Retinal pigment epithelial cell (primary cell): ENCODE data around the gene LAMTOR5.

ENCODE experiments used
- DNase-seq: peaks from one replicate; pipeline ENCODE4 v3.0.0-alpha.2; 2010; ENCODE audit warnings: low read depth
- H3K4me3 ChIP-seq: 2 replicates; pipeline ENCODE4 v1.5.1; 2011; ENCODE audit warnings: mild to moderate bottlenecking, low read length, control low read depth, moderate library complexity
- TF ChIP-seq, protein P1 (sequence below): conservative IDR thresholded peaks from 2 replicates; pipeline ENCODE4 v1.5.1; 2011; ENCODE audit warnings: low read depth, low read length, control low read depth, inconsistent platforms

The LAMTOR5 gene

GRCh38 chr1:110436635-110437034 is 29.1 kb upstream of the LAMTOR5 start:
- no peak for DNase-seq
- TF ChIP-seq, protein P1, sequence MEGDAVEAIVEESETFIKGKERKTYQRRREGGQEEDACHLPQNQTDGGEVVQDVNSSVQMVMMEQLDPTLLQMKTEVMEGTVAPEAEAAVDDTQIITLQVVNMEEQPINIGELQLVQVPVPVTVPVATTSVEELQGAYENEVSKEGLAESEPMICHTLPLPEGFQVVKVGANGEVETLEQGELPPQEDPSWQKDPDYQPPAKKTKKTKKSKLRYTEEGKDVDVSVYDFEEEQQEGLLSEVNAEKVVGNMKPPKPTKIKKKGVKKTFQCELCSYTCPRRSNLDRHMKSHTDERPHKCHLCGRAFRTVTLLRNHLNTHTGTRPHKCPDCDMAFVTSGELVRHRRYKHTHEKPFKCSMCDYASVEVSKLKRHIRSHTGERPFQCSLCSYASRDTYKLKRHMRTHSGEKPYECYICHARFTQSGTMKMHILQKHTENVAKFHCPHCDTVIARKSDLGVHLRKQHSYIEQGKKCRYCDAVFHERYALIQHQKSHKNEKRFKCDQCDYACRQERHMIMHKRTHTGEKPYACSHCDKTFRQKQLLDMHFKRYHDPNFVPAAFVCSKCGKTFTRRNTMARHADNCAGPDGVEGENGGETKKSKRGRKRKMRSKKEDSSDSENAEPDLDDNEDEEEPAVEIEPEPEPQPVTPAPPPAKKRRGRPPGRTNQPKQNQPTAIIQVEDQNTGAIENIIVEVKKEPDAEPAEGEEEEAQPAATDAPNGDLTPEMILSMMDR, result no peak
- no peak overlapping the region for H3K4me3 ChIP-seq

- TF ChIP-seq, protein P1, result no peak
- no peak for DNase-seq
- H3K4me3 ChIP-seq, result no peak overlapping the region
Measured at GRCh38 chr1:110434946-110435345, 27.5 kb upstream of the LAMTOR5 start.

DNA sequence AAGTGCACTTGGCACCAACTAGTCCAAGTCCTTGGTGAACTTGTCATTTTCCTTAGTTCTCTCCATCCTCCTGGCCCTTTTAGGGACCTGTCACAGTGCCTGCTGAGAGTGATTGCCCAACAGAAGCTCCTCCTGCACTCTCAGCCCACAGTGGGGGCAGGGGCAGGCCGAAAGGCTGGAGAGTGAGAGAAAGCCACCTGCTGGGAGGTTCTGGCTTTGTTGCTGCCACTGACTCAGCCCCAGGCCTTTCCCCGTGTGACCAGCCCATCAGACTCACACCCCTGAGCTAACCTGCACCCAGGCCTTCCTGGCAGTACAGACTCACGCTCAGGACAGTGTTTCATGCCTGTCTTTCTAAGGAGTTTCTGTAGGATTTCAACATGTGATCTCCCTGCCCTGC is 26.3 kb upstream of the LAMTOR5 start:
- no peak overlapping the region for H3K4me3 ChIP-seq
- DNase-seq, result peak; percentile 24
- TF ChIP-seq, protein P1, result peak; percentile 48

- TF ChIP-seq, protein P1, result no peak
- H3K4me3 ChIP-seq, result no peak overlapping the region
- DNase-seq, result no peak
Measured at GRCh38 chr1:110433213-110433612, 25.7 kb upstream of the LAMTOR5 start.

GRCh38 chr1:110430901-110431300 is 23.4 kb upstream of the LAMTOR5 start:
- H3K4me3 ChIP-seq, result no peak overlapping the region
- TF ChIP-seq, protein P1, result no peak
- no peak for DNase-seq

- H3K4me3 ChIP-seq, result no peak overlapping the region
- no peak for DNase-seq
- TF ChIP-seq, protein P1, result no peak
Measured at GRCh38 chr1:110430366-110430765, 22.9 kb upstream of the LAMTOR5 start.

DNA sequence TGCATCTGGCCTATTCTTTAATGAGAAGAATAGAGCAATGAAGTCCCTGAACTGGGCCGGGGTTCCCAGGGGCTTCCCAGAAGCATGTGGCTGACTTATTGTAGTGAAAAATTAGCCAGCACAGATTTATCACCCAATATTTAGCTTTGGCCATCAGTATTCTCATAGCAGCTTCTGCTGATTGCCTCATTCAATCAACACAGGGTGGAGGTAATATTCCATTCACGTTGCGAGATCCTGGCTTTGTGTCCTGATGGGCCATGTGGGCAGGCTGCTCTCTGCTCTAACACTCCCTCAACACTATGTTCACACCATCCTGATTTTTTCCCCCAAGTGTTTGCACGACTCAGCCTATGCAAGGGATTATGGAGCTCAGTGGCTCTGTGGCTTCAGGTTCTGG is 21.5 kb upstream of the LAMTOR5 start:
- no peak overlapping the region for H3K4me3 ChIP-seq
- TF ChIP-seq, protein P1, result no peak
- DNase-seq, result no peak
